ENCODE results near the gene CD99L2.

The CD99L2 gene

GRCh38 chrX:150763810-150764209 is 134.7 kb downstream of the CD99L2 start:
- DNase-seq (ENCODE audit: low read depth in 2 of 2): no peak

GRCh38 chrX:150763303-150763797 is 135.1 kb downstream of the CD99L2 start:
- no peak for DNase-seq (ENCODE audit: low read depth in 2 of 2)

GRCh38 chrX:150762258-150763165 is 136.0 kb downstream of the CD99L2 start:
- DNase-seq (ENCODE audit: low read depth in 2 of 2): no peak

- DNase-seq (ENCODE audit: low read depth in 2 of 2): no peak
Measured at GRCh38 chrX:150761819-150762216, 136.7 kb downstream of the CD99L2 start.

- no peak for DNase-seq (ENCODE audit: low read depth in 2 of 2)
Measured at GRCh38 chrX:150761176-150761818, 137.2 kb downstream of the CD99L2 start.

GRCh38 chrX:150759568-150760416 is 138.7 kb downstream of the CD99L2 start:
- no peak for DNase-seq (ENCODE audit: low read depth in 2 of 2)

- no peak for DNase-seq (ENCODE audit: low read depth in 2 of 2)
Measured at GRCh38 chrX:150757371-150757770, 141.1 kb downstream of the CD99L2 start.

- no peak for DNase-seq (ENCODE audit: low read depth in 2 of 2)
Measured at GRCh38 chrX:150753968-150754367, 144.5 kb downstream of the CD99L2 start.

- no peak for DNase-seq (ENCODE audit: low read depth in 2 of 2)
Measured at GRCh38 chrX:150753357-150753756, 145.1 kb downstream of the CD99L2 start.

GRCh38 chrX:150752124-150752523 is 146.3 kb downstream of the CD99L2 start:
- no peak for DNase-seq (ENCODE audit: low read depth in 2 of 2)

GRCh38 chrX:150736475-150736874 is 162.0 kb downstream of the CD99L2 start:
- DNase-seq (ENCODE audit: low read depth in 2 of 2): no peak

- DNase-seq (ENCODE audit: low read depth in 2 of 2): peak; percentile 16 to 23
Measured at GRCh38 chrX:150731795-150732194, 166.7 kb downstream of the CD99L2 start.

GRCh38 chrX:150730719-150731118 is 167.7 kb downstream of the CD99L2 start:
- no peak for DNase-seq (ENCODE audit: low read depth in 2 of 2)

GRCh38 chrX:150729956-150730355 is 168.5 kb downstream of the CD99L2 start:
- DNase-seq (ENCODE audit: low read depth in 2 of 2): no peak

- DNase-seq (ENCODE audit: low read depth in 2 of 2): no peak
Measured at GRCh38 chrX:150719621-150720020, 178.8 kb downstream of the CD99L2 start.

Measured in stimulated activated CD4-positive, alpha-beta T cell treated with anti-CD3 and anti-CD28 coated beads, Interleukin-12 subunit alpha, Interleukin-12 subunit beta, amount 100 ng/mL, for 24 hours (primary cell).